ENCODE results near the gene MTHFD2L.

The MTHFD2L gene

GRCh38 chr4:74294681-74295080 lies 136.8 kb downstream of the MTHFD2L start:
- DNase-seq (ENCODE audit: low spot score): no peak
- no peak for TF ChIP-seq CTCF (IDR thresholded peaks at IDR 0.05; ENCODE audit: borderline replicate concordance, control extremely low read depth, extremely low read depth, insufficient read depth, missing control alignments)
- in situ Hi-C loops (cut with MboI; ENCODE audit: low sequenced_read_pairs, unreplicated experiment): no loop called here

GRCh38 chr4:74297539-74297938 lies 139.6 kb downstream of the MTHFD2L start:
- DNase-seq (ENCODE audit: low spot score): no peak
- no peak for TF ChIP-seq CTCF (IDR thresholded peaks at IDR 0.05; ENCODE audit: borderline replicate concordance, control extremely low read depth, extremely low read depth, insufficient read depth, missing control alignments)
- in situ Hi-C loops (cut with MboI; ENCODE audit: low sequenced_read_pairs, unreplicated experiment): no loop called here

- no peak for DNase-seq (ENCODE audit: low spot score)
- in situ Hi-C loops (cut with MboI; ENCODE audit: low sequenced_read_pairs, unreplicated experiment): no loop called here
- no peak for TF ChIP-seq CTCF (IDR thresholded peaks at IDR 0.05; ENCODE audit: borderline replicate concordance, control extremely low read depth, extremely low read depth, insufficient read depth, missing control alignments)
These were observed 146.2 kb downstream of the MTHFD2L start for GRCh38 chr4:74304095-74304625.

- in situ Hi-C loops (cut with MboI; ENCODE audit: low sequenced_read_pairs, unreplicated experiment): no loop called here
- no peak for TF ChIP-seq CTCF (IDR thresholded peaks at IDR 0.05; ENCODE audit: borderline replicate concordance, control extremely low read depth, extremely low read depth, insufficient read depth, missing control alignments)
- no peak for DNase-seq (ENCODE audit: low spot score)
These were observed 147.1 kb downstream of the MTHFD2L start for GRCh38 chr4:74305000-74305399.

GRCh38 chr4:74307170-74307569 lies 149.3 kb downstream of the MTHFD2L start:
- in situ Hi-C loops (cut with MboI; ENCODE audit: low sequenced_read_pairs, unreplicated experiment): no loop called here

GRCh38 chr4:74308215-74308614 lies 150.3 kb downstream of the MTHFD2L start, which contains the start of gene EPGN:
Gene EPGN (plus strand): TSS chr4:74308470. CDS start chr4:74308534, 64 bp downstream.
- no peak for DNase-seq (ENCODE audit: low spot score)
- in situ Hi-C loops (cut with MboI; ENCODE audit: low sequenced_read_pairs, unreplicated experiment): no loop called here
- no peak for TF ChIP-seq CTCF (IDR thresholded peaks at IDR 0.05; ENCODE audit: borderline replicate concordance, control extremely low read depth, extremely low read depth, insufficient read depth, missing control alignments)

More at GRCh38 chr4:74307170-74307569, 149.3 kb downstream of the MTHFD2L start:
- no peak for TF ChIP-seq CTCF (IDR thresholded peaks at IDR 0.05; ENCODE audit: borderline replicate concordance, control extremely low read depth, extremely low read depth, insufficient read depth, missing control alignments)
- DNase-seq (ENCODE audit: low spot score): no peak

Data from GM13976 (cell line).